T47D (cell line): ENCODE measurements around the gene IGSF5.
A peak's percentile ranks its signal among the peaks of the same experiment; 100 is the strongest.

Experiments
- DNase-seq, 2 experiments: peaks; one replicate each; pipeline versions ENCODE4 v3.0.0 to v3.0.0-alpha.2; 2011 to 2012; ENCODE audit warnings: low read depth in 1 of 2, low spot score in 1 of 2
- JUND ChIP-seq: IDR thresholded peaks from 2 replicates; pipeline ENCODE4 v1.6.1; 2012; ENCODE audit warnings: low read depth
- in situ Hi-C: cut with HindIII; loops from 2 replicates; pipeline ENCODE4 v1.10.0; 2016; ENCODE audit warnings: low sequenced_read_pairs, low pct_unique_long_range_greater_than_20kb

Gene IGSF5

DNA sequence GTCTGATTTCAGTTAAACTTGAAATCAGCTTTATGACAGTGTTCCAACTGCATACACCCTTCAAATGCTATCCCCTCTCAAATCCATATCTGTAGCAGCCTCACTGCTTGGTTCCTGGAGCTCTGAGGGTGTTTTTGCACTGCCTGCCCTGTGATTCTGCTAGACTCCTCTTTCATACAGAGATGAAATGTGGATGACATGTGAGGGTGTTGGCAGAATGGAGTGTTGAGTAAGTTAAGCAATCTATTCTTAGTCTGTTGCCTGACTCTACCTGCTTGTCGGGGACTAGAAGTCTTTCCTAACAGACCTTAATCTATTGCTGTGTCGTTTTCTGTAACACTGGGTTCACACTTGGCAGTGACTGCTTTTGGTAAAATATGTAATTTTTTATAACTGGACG lies 9.8 kb downstream of the IGSF5 start:
- in situ Hi-C loops: no loop called here
- DNase-seq: no peak
- no peak for TF ChIP-seq JUND

DNA sequence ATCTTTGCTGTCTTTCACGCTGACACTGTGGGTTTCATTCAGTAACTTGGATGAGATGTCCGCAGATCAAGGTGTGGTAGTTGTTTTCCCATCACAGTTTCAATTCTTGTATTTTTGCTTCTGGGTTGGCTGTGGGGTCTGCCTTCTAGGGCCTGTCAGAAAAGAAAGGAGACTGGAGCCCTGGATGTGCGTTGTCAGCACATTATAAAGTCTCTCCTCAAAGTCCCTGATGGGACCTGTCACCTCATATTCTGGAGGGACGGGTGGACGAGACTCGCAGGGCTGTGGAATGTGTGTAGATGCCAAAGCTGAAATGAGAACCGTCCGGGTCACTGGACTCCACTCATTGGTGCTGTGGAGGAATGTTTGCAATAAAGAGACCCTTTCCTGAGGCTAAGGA lies 11.3 kb downstream of the IGSF5 start:
- TF ChIP-seq JUND: no peak
- no peak for DNase-seq
- in situ Hi-C loops: no loop called here

DNA sequence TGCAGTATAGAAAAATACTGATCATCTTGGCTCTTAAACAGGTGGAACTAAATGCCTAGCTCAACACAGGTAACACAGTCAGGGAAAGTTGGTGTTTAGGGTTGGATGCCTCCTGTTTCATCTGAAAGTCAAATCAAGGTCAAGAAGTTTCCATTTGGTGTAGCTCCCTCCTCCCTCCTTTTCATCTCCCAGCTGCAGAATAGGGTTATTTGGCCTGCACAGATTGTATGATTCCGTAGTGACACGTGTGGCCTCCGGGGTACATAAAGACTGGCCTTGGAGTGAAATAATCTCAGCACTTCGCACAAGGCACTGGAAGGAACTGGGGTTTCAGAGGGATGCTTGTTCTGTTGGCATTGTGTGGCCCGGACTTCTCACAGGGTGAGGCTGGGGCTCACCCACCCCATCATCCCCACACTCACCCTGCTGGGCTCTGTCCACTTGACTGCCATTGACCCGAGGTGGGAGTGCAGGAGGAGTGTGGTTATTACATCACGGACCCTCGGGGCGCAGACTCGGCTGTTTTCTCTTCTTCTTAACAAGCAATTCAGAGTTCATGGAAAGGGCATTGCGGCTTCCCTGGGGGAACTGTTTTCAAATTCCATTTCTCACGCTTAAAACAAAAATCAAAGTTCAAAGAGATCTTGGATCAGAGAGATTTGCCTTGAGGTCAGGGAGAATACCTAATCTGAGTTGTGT lies 18.4 kb downstream of the IGSF5 start:
- peak in 1 of 2 experiments; percentile 25 for DNase-seq
- no peak for TF ChIP-seq JUND
- in situ Hi-C loops: no loop called here

DNA sequence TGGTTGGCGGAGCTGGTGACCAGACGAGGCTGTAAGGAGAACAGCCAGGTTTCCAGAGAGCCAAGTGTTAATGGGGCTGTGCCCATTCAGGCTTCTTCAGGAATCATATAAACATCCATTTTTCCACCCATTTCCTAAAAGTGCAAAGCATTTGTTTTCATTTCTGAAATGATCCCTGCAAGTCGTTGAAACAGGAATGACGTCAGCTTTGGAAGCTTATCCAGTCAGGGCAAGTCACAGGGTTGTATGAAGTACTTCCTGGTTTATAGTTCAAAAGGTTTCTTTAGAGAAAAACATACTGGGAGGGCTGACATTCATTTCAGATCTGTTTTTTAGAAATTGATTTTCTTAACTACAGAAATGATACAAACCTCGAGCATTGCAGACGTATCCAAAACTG lies 29.2 kb downstream of the IGSF5 start:
- in situ Hi-C loops: no loop called here
- no peak for DNase-seq
- no peak for TF ChIP-seq JUND

DNA sequence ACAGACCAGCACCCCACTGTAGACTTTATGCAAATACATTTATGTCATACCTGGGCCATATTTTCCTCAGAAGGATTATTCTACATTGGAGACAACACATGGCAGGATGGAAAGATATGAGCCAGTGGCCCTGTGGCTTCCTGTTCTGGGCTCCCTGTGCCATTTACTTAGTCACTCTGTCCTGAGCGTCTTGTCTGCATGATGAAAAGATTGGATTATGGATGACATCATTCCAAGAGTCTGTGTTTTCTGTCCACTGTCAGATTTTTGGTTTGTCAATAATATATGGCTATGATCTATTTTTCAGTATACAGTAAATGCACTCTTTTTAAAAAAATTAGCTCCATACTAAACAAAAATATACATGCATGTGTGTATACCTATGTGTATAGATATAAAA lies 30.8 kb downstream of the IGSF5 start:
- in situ Hi-C loops: no loop called here
- no peak for TF ChIP-seq JUND
- DNase-seq: no peak

DNA sequence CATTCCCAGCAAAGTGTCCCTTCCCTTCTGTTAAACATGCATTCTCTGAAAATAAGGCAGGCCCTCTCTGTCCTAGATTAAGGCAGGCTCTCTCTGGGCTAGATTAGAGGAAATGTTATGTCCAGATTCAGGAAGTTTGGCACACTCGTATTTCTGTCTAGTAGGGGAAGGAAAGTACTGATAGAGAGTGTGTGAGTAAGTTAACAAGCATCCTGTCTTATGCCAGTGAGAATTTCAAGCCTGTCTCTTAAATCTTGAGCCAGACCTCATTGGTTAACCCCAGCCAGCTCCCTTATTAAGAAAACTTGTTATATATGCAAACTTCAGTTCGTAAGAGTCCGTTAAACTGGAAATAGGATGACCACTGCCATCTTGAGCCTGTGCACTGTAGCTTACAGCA lies 31.6 kb downstream of the IGSF5 start:
- no peak for TF ChIP-seq JUND
- DNase-seq: no peak
- in situ Hi-C loops: no loop called here

DNA sequence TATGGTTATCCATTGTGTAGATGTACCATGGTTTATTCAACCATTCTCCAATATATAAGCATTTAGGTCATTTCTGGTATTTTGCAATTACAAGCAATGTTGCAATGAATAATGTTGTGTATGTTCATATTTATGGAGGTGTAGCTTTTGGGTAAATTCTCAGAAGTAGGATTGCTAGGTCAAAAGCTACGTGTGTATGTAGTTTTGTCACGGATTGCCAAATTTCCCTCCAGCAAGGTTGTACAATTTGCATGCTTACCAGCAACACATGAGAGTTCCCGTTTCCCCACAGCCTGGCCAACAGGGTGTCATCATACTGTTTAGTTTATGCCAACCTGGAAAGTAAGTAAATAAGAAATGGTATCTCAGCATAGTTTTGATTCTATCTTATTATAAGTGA lies 36.3 kb downstream of the IGSF5 start:
- in situ Hi-C loops: no loop called here
- no peak for TF ChIP-seq JUND
- peak in 1 of 2 experiments; percentile 29 for DNase-seq

DNA sequence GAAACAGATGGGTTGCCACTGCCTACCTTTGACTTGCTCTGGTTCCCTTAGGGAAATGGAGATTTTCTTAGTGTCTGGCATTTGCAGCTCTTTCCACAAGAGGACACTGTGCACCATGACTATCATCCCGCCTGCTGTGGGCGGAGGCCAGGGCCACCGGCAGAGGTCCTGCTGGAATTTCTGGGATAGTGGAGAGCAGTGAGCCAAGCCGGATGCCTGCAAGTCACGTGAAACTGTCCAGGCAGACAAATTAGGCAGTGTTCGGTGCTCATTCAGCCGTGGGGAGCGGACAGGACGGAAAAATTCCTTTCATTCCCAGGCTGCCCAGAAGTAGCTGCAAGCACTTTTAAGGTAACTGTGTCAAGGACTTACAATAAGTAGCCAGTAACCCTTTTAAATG lies 43.4 kb downstream of the IGSF5 start:
- in situ Hi-C loops: no loop called here
- DNase-seq: peak; percentile 80 to 98
- no peak for TF ChIP-seq JUND

DNA sequence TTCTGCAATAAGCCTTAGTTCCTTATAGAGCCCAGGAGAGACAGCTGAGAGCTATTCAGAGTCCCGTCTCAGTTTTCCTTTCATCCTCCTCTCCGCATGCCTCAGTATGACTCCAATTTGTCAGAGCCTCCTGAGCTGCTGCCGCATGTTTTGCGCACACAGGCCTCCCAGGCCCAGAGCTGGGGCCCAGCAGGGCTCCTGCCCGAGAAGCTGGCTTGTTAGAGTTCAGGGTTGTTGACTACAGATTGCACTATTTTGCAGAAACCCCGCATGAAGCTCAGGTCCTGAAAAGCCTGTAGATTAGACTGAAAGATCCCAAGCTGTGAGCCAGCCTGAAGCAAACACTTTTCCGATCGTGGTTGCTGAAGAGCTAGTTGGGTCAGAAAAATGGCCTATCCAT lies 51.5 kb downstream of the IGSF5 start:
- in situ Hi-C loops: no loop called here
- no peak for DNase-seq
- no peak for TF ChIP-seq JUND

DNA sequence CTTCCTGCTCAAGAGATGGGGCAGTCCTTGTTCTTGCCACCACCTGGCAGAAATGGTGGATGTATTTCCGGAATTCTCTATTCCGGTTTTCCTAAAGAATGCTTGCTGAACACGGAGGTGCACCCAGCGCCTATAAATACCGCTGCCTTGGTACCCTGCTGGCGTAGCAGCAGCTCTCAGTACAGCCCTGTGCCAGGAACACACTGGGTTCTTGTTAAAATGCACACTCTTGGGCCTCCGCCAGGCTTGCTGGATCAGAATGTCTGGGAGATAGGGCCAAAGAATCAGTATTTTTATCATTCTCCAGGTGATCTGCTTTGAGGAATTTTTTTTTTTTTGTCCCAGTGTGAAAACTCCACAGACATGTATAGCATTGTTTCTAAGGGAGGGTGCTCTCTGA lies 54.2 kb downstream of the IGSF5 start:
- TF ChIP-seq JUND: no peak
- DNase-seq: no peak
- in situ Hi-C loops: no loop called here

DNA sequence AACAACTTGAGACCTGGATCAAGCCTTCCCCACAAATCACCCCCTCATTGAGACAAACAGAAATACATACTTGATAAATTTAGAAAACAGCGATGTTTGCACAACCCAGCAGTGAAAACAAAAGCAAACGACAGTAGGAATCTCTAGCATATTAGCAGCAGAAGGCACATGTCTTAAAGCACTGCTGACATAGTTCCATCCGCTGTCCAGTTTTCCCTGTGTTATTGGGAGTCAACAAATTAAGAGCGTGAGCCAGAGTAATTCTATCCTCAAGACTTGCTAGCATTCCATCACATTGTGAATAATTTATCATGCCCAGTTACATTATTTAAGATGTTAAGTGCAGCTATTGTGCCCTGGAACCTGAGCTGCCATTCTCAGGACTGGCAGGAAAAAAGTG lies 55.3 kb downstream of the IGSF5 start:
- no peak for TF ChIP-seq JUND
- DNase-seq: no peak
- in situ Hi-C loops: no loop called here

DNA sequence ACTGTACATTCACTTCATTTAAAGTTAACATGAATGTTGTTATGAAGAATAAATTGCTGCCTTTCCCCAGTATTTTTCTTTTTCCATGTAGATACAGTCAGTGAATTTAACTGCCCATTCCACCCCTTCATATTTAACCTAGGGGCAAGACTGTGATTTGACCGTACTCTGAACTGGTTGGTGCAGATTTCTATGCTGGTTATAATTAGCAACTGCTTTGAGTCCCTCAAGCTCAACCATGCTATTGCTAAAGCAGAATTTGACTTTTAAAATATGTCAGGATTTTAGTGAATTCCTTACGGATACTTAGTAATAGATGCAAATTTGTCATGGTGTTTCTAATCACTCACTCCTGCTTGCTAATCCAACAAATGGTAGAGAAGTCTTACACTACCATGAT lies 57.2 kb downstream of the IGSF5 start:
- in situ Hi-C loops: no loop called here
- TF ChIP-seq JUND: no peak
- peak in 1 of 2 experiments; percentile 22 for DNase-seq

DNA sequence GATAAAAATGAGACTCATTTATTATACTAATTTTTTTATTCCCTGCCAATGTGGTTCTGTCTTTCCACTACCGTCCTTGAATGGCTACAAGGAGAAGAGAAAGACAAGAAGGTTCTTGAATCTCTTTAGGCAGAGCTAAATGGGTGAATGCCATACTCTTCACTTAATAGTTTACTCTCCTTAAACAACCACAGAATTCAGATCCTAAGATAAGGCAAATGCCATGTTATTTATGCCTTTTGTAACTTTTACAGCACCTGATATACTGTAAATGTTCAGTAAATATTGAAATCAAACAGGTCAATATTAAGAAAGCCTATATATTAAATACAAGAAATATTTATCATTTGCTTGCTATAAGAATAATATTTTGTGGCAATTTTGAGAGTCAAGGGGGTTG lies 58.4 kb downstream of the IGSF5 start:
- in situ Hi-C loops: no loop called here
- no peak for TF ChIP-seq JUND
- no peak for DNase-seq

DNA sequence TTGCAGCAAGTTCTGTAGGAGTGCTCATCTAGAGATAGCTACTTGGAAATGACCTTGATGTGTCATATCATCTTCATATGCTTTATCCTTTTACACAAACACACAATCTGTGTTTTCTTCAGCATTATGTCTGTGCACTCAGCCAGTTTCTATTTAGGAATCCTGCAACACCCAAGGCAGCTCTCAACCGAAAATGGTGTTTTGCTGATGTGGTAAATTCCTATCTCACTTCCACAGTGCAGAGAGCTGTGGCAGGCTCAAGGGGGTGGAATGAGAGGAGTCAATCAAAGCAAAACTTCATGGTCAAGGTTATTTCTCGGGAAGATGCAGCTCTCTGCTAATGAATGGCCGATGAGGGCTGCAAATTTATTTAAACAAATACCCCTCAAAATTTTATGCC lies 59.3 kb downstream of the IGSF5 start:
- TF ChIP-seq JUND: no peak
- in situ Hi-C loops: no loop called here
- DNase-seq: no peak
